ENCODE measurements around the gene TCAP.

Gene TCAP

GRCh38 chr17:39629494-39629880 is 35.7 kb upstream of the TCAP start:
- DNase-seq (ENCODE audit: low spot score) = no peak

GRCh38 chr17:39629898-39630297 is 35.3 kb upstream of the TCAP start:
- DNase-seq (ENCODE audit: low spot score) = no peak

- DNase-seq (ENCODE audit: low spot score) = no peak
Observed at GRCh38 chr17:39631403-39631802, 33.7 kb upstream of the TCAP start.

- no peak for DNase-seq (ENCODE audit: low spot score)
Observed at GRCh38 chr17:39632153-39632941, 32.8 kb upstream of the TCAP start.

- DNase-seq (ENCODE audit: low spot score) = no peak
Observed at GRCh38 chr17:39633570-39634183, 31.5 kb upstream of the TCAP start.

- peak; percentile 69 for DNase-seq (ENCODE audit: low spot score)
Observed at GRCh38 chr17:39634384-39634871, 30.7 kb upstream of the TCAP start.

- DNase-seq (ENCODE audit: low spot score) = no peak
Observed at GRCh38 chr17:39635614-39636176, 29.5 kb upstream of the TCAP start.

GRCh38 chr17:39636587-39636926 is 28.6 kb upstream of the TCAP start:
- DNase-seq (ENCODE audit: low spot score) = no peak

- peak; percentile 90 for DNase-seq (ENCODE audit: low spot score)
Observed at GRCh38 chr17:39636927-39637736, 28.0 kb upstream of the TCAP start, which contains the start of gene STARD3. TSS of gene STARD3 (plus strand) at chr17:39637144. CDS start at chr17:39653532, 16,388 bp downstream.

GRCh38 chr17:39638317-39638716 is 26.8 kb upstream of the TCAP start:
- DNase-seq (ENCODE audit: low spot score) = no peak

- no peak for DNase-seq (ENCODE audit: low spot score)
Observed at GRCh38 chr17:39639043-39639442, 26.1 kb upstream of the TCAP start.

GRCh38 chr17:39639566-39640458 is 25.3 kb upstream of the TCAP start:
- DNase-seq (ENCODE audit: low spot score) = no peak

- DNase-seq (ENCODE audit: low spot score) = no peak
Observed at GRCh38 chr17:39640591-39641031, 24.5 kb upstream of the TCAP start.

- no peak for DNase-seq (ENCODE audit: low spot score)
Observed at GRCh38 chr17:39641097-39641496, 24.1 kb upstream of the TCAP start.

GRCh38 chr17:39641883-39642282 is 23.3 kb upstream of the TCAP start:
- DNase-seq (ENCODE audit: low spot score) = no peak

- no peak for DNase-seq (ENCODE audit: low spot score)
Observed at GRCh38 chr17:39642291-39643074, 22.7 kb upstream of the TCAP start.

- DNase-seq (ENCODE audit: low spot score) = no peak
Observed at GRCh38 chr17:39643271-39643670, 21.9 kb upstream of the TCAP start.

GRCh38 chr17:39647256-39647655 is 17.9 kb upstream of the TCAP start:
- no peak for DNase-seq (ENCODE audit: low spot score)

- no peak for DNase-seq (ENCODE audit: low spot score)
Observed at GRCh38 chr17:39648616-39649366, 16.4 kb upstream of the TCAP start.

- DNase-seq (ENCODE audit: low spot score) = no peak
Observed at GRCh38 chr17:39650121-39650579, 15.0 kb upstream of the TCAP start.

Measured in hematopoietic multipotent progenitor cell treated with erythropoietin and hydrocortisone succinate and interleukin-3 and kit ligand, for 15 days (in vitro differentiated cells).